ENCODE results near the gene SCAPER.

DNA sequence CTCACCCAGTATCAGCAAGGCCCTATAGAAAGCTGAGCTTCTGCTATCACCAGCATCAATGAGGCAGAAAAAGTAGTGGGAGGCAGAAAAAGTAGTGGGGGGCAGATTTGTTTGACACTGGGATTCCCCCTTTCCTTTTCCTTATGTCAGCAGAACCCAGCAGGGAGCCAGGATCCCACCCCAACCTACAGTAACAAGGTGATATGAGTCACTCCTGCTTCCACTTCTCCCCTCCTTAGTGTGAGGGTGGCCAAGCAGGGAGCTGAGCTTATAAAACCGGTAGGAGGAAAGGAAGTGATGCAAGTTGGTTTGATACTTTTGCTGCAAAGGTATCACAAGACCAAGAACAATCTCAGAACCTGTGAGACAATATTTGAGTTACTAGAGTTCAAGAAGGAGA lies 128.7 kb downstream of the SCAPER start:
- TF ChIP-seq, protein P1, sequence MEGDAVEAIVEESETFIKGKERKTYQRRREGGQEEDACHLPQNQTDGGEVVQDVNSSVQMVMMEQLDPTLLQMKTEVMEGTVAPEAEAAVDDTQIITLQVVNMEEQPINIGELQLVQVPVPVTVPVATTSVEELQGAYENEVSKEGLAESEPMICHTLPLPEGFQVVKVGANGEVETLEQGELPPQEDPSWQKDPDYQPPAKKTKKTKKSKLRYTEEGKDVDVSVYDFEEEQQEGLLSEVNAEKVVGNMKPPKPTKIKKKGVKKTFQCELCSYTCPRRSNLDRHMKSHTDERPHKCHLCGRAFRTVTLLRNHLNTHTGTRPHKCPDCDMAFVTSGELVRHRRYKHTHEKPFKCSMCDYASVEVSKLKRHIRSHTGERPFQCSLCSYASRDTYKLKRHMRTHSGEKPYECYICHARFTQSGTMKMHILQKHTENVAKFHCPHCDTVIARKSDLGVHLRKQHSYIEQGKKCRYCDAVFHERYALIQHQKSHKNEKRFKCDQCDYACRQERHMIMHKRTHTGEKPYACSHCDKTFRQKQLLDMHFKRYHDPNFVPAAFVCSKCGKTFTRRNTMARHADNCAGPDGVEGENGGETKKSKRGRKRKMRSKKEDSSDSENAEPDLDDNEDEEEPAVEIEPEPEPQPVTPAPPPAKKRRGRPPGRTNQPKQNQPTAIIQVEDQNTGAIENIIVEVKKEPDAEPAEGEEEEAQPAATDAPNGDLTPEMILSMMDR (IDR thresholded peaks at IDR 0.05) = no peak
- TF ChIP-seq POLR2A (IDR thresholded peaks at IDR 0.05) = no peak

All from Peyer's patch (tissue), 4 donors.